MG63 (cell line): Measurements from ENCODE around the gene B9D1. TPM values are rescaled to one million over a fixed set of nuclear protein-coding genes. Genes with fewer than 3 reads are reported as not detected.
"Not testable (repeated sequence)": the region's sequence is repeated elsewhere in the genome, so short reads cannot be mapped to it uniquely, and the experiment has no call there.

ENCODE experiments used
- DNase-seq: peaks from one replicate; pipeline ENCODE4 v3.0.0-alpha.2; 2020
- H3K27me3 ChIP-seq: fragments of 250-450 bp; sonication (Bioruptor Pico); 2 replicates; pipeline ENCODE4 v1.5.1; 2020; ENCODE audit warnings: mild to moderate bottlenecking, moderate library complexity
- H3K36me3 ChIP-seq: fragments of 250-450 bp; sonication (Bioruptor Pico); 2 replicates; pipeline ENCODE4 v1.5.1; 2020; ENCODE audit warnings: mild to moderate bottlenecking, moderate library complexity
- H3K4me3 ChIP-seq: fragments of 250-450 bp; sonication (Bioruptor Pico); 2 replicates; pipeline ENCODE4 v1.5.1; 2020; ENCODE audit warnings: mild to moderate bottlenecking, moderate library complexity
- H3K9me3 ChIP-seq: fragments of 250-450 bp; sonication (Bioruptor Pico); 2 replicates; pipeline ENCODE4 v1.5.1; 2020; ENCODE audit warnings: mild to moderate bottlenecking, moderate library complexity
- total RNA-seq: library from RNA; depleted of rRNA; stranded (reverse); fragments of >200 nt; shearing (Covaris generic); gene quantifications from 2 replicates; pipeline ENCODE4 v1.2.3, GENCODE V29; 2014; ENCODE audit warnings: low replicate concordance

B9D1 gene
- total RNA-seq, 1 experiment from 2014 or later = 14.8 TPM

DNA sequence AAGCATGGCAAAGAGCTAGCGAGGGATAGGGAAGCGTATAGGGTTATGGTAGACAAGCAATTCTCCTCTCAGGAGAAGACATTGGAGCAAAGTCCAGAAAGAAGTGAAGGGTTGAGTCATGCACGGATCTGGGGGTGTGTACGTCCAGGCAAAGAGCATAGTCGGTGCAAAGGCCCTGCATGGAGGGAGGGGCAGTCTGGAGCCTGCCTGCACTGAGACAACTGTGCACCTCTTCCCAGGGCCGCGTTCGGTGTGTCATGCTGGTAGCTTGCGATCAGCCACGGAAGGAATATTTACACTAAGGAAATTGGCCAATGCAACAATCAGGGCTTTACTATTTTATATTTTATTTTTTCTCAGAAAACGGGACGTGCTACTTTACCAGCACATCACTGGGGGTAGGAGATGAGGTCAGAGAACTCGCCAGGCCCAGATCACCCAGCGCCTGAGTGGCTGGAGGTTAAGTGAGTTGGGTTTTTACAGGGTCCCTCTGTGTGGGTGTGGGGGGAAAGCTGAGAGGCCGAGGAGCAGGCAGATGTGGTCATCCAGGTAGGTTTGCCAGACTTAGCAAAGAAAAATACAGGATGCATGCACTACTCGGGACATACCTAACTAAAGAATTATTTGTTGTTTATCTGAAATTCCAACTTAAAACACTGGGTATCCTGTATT, 6.7 kb upstream of the B9D1 start:
- H3K27me3 ChIP-seq = no peaks in the 10 kb centered on the region
- no peaks in the 10 kb centered on the region for H3K9me3 ChIP-seq
- H3K36me3 ChIP-seq = no peaks in the 10 kb centered on the region
- H3K4me3 ChIP-seq = no peak overlapping the region
- DNase-seq = no peak

DNA sequence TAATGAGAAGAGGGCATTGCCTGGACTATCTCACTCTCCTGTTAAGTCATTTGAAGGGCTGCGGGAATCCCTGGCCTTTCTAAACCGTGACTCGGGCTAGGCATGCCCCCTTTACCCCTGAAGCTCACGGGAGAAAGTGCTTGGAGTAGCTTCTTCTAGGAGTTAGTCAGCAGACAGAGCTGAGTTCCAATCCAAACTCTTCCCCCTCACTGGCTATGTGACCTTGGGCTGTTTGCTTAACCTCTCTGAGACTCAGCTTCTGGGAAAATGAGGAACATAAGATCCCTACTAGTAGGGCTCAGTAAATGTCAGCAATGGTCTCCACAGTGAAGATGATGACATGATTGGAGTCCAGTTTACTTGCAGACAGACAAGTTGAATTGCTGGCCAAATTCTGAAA, 5.7 kb upstream of the B9D1 start:
- H3K4me3 ChIP-seq = no peak overlapping the region
- no peaks in the 10 kb centered on the region for H3K27me3 ChIP-seq
- no peak for DNase-seq
- H3K36me3 ChIP-seq = no peaks in the 10 kb centered on the region
- H3K9me3 ChIP-seq = no peaks in the 10 kb centered on the region

DNA sequence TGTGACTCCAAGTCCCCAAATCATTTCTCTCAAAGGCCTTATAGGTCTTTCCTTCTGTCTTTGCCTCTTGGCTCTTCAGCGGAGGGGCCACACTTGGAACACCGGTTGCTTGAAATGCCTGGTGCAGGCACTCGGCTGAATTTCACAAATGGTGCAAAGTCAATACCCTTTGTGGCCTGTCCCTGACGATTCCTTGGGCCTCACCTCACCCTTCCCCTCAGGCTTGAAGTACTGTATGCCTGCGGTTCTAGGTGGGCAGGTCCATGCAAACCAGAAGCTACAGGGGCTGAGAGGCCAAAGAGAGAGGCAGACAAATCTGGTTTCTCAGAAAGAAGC, 4.1 kb upstream of the B9D1 start:
- H3K36me3 ChIP-seq = no peaks in the 10 kb centered on the region
- no peaks in the 10 kb centered on the region for H3K9me3 ChIP-seq
- DNase-seq = no peak
- H3K27me3 ChIP-seq = no peaks in the 10 kb centered on the region
- H3K4me3 ChIP-seq = no peak overlapping the region

- no peaks in the 10 kb centered on the region for H3K27me3 ChIP-seq
- no peaks in the 10 kb centered on the region for H3K36me3 ChIP-seq
- no peak for DNase-seq
- no peaks in the 10 kb centered on the region for H3K9me3 ChIP-seq
- no peak overlapping the region for H3K4me3 ChIP-seq
These were observed 3.5 kb upstream of the B9D1 start for GRCh38 chr17:19365833-19366636.

DNA sequence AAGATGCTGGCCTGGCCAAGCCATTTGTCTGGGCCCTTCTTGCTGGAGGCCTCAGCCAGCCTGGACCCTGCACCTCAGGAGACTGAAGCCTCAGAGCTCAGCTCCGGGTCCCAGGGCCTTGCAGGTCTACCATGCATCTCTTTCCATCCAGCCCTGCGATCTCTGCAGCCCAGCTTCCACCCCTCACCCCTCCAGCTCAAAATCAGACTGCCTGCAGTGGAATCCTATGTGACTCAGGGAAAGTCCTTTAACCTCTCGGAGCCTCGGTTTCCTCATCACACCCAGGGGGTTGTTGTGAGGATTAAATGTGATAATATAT, 2.9 kb upstream of the B9D1 start:
- H3K4me3 ChIP-seq = no peak overlapping the region
- no peaks in the 10 kb centered on the region for H3K9me3 ChIP-seq
- DNase-seq = no peak
- no peaks in the 10 kb centered on the region for H3K36me3 ChIP-seq
- no peaks in the 10 kb centered on the region for H3K27me3 ChIP-seq

- H3K4me3 ChIP-seq = no peak overlapping the region
- DNase-seq = no peak
- H3K9me3 ChIP-seq = no peaks in the 10 kb centered on the region
- H3K27me3 ChIP-seq = no peaks in the 10 kb centered on the region
- no peaks in the 10 kb centered on the region for H3K36me3 ChIP-seq
These were observed 2.4 kb upstream of the B9D1 start for GRCh38 chr17:19364699-19365498.

- DNase-seq = no peak
- Histone ChIP-seq H3K9me3 (no peaks in the 10 kb centered on the region), H3K4me3 (no peak overlapping the region), H3K36me3 (no peaks in the 10 kb centered on the region), H3K27me3 (no peaks in the 10 kb centered on the region)
These were observed 1.0 kb upstream of the B9D1 start for GRCh38 chr17:19363460-19364035.

DNA sequence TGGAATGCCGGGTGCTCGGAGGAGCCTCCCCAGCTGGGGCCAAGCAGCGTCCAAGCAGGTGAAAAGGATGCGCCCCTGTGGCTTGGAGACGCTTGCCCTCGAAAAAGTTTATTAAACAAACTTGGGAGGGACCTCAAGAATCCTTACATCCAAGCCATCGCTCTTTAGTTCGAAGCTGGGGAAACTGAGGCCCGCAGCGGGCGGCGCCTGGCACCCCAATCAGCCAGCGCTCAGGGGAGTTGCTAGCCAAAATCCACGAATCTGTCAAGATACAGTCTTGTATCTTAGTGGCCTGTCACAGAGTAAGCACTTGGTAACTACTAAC, 553 bp upstream of the B9D1 start:
- Histone ChIP-seq H3K4me3 (peak overlapping the region; percentile 77), H3K27me3 (no peaks in the 10 kb centered on the region), H3K36me3 (no peaks in the 10 kb centered on the region), H3K9me3 (no peaks in the 10 kb centered on the region)
- DNase-seq = no peak

GRCh38 chr17:19361944-19362276, 613 bp downstream of the B9D1 start:
- H3K9me3 ChIP-seq = no peaks in the 10 kb centered on the region
- no peaks in the 10 kb centered on the region for H3K27me3 ChIP-seq
- no peaks in the 10 kb centered on the region for H3K36me3 ChIP-seq
- peak overlapping the region; percentile 77 for H3K4me3 ChIP-seq
- no peak for DNase-seq

DNA sequence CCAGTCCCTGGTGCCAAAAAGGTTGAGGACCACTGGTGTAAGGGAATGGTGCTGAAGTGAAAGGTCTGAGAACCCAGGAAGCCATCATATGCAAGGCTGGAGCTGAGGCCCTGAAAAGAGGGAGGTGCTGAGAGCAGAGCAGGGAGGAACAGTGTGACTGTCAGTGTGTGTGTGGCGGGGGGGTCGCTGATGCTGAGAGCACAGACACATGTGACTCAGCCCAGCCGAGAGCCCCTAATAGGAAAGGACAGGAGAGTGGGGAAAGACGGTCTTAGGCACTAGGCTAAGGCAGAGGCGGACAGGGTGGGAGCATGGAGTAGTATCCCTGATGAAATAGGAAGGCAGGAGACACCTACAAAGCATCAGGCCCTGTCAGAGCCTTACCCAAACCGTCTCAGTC, 1.2 kb downstream of the B9D1 start:
- H3K27me3 ChIP-seq = no peaks in the 10 kb centered on the region
- no peak for DNase-seq
- H3K36me3 ChIP-seq = no peaks in the 10 kb centered on the region
- H3K4me3 ChIP-seq = no peak overlapping the region
- no peaks in the 10 kb centered on the region for H3K9me3 ChIP-seq

DNA sequence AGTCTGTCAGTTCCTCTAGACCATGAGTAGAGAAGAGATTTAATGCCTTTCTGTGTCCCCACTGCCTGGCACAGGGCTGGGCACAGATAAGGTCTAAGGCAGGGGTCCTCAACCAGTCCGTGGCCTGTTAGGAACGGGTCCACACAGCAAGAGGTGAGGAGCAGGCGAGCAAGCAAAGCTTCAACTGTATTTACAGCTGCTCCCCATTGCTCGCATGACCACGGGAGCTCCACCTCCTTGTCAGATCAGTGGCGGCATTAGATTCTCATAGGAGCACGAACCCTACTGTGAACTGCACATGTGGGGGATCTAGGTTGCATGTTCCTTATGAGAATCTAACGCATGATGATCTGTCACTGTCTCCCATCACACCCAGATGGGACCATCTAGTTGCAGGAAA, 1.8 kb downstream of the B9D1 start:
- Histone ChIP-seq H3K9me3 (no peaks in the 10 kb centered on the region), H3K27me3 (no peaks in the 10 kb centered on the region), H3K36me3 (no peaks in the 10 kb centered on the region), H3K4me3 (no peak overlapping the region)
- DNase-seq = no peak

DNA sequence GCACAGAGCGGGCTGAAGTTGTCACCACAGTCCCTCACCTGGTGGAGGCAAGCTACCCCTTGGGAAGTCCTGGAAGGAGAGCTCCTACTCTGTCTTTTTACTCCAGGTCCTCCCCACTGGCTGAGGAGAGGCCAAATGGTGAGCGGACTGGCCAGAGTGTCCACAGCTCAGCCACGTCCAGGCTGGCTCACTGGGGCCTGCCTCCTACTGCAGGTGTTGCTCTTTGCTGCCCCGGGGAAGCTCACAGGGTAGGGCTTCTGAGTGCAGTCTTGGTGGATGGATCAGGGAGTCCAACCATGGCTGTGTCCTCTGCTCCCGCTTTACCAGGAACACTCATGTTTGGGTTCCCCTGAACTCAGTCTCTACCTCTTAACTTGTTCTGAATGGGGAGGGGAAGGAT, 2.7 kb downstream of the B9D1 start:
- no peak overlapping the region for H3K4me3 ChIP-seq
- DNase-seq = no peak
- H3K27me3 ChIP-seq = no peaks in the 10 kb centered on the region
- no peaks in the 10 kb centered on the region for H3K9me3 ChIP-seq
- H3K36me3 ChIP-seq = no peaks in the 10 kb centered on the region

DNA sequence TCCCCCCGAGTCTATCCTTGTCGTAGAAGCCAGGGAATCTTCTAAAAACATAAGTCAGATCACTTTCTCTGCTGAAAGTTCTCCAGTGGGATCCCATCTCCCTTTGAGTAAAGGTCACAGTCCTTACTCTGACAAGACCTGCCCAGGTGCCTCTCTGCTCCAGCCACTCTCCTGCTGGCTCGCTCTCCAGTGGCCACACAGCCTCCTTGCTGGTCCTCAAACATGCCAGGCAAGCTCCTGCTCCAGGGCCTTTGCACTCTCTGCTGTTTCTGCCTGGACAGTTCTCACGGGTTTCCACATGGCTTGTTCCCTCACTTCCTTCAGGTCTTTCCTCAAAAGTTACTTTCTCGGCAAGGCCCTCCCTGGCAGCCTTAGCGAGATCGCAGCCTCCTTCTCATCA, 3.4 kb downstream of the B9D1 start:
- no peak overlapping the region for H3K4me3 ChIP-seq
- H3K36me3 ChIP-seq = no peaks in the 10 kb centered on the region
- no peaks in the 10 kb centered on the region for H3K27me3 ChIP-seq
- no peaks in the 10 kb centered on the region for H3K9me3 ChIP-seq
- no peak for DNase-seq

- H3K4me3 ChIP-seq = no peak overlapping the region
- no peak for DNase-seq
- no peaks in the 10 kb centered on the region for H3K36me3 ChIP-seq
- H3K9me3 ChIP-seq = no peaks in the 10 kb centered on the region
- no peaks in the 10 kb centered on the region for H3K27me3 ChIP-seq
These were observed 4.8 kb downstream of the B9D1 start for GRCh38 chr17:19357761-19358160.

DNA sequence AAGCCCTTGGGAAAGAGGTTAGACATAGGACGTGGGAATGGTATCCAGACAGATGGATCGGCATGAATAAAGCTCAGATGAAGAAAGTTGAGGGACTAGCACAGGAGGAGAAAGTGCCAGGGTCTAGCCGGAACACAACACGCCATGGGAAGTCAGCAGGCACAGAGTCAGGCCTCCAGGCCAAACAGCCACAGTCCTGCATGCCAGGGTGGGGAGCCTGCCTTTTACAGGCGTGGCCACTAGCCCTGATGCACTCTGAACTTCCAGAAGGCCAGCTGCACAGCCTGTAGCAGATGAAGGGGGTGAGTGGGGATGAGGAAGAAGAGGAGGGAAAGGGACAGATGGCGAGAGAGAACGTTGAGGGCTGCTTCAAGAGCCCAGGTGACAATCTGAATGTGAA, 5.2 kb downstream of the B9D1 start:
- Histone ChIP-seq H3K36me3 (no peaks in the 10 kb centered on the region), H3K4me3 (no peak overlapping the region), H3K27me3 (no peaks in the 10 kb centered on the region), H3K9me3 (no peaks in the 10 kb centered on the region)
- no peak for DNase-seq

- Histone ChIP-seq H3K27me3 (no peaks in the 10 kb centered on the region), H3K9me3 (no peaks in the 10 kb centered on the region), H3K4me3 (no peak overlapping the region), H3K36me3 (no peaks in the 10 kb centered on the region)
- no peak for DNase-seq
These were observed 7.8 kb downstream of the B9D1 start for GRCh38 chr17:19354748-19355147.

GRCh38 chr17:19353401-19353800, 9.1 kb downstream of the B9D1 start:
- not testable (repeated sequence) for H3K9me3 ChIP-seq, H3K36me3 ChIP-seq, H3K4me3 ChIP-seq, H3K27me3 ChIP-seq, DNase-seq

GRCh38 chr17:19348806-19349205, 13.7 kb downstream of the B9D1 start:
- DNase-seq = no peak
- Histone ChIP-seq H3K27me3 (no peaks in the 10 kb centered on the region), H3K4me3 (no peak overlapping the region), H3K9me3 (no peaks in the 10 kb centered on the region), H3K36me3 (no peaks in the 10 kb centered on the region)
